PC-9 (cell line): Measurements from ENCODE around the gene MSI2. TPM values are rescaled to one million over a fixed set of nuclear protein-coding genes. Genes with fewer than 3 reads are reported as not detected.

ENCODE experiments used
- BruUV-seq: library from RNA; stranded (reverse); fragments of 400-500 nt; replicated peaks from 2 replicates; lab custom pipeline; 2021; lab: Mats Ljungman, UMichigan
- CTCF ChIA-PET: fragments of 300-600 bp; sonication (Branson Sonifier 250); formaldehyde crosslinking; loops from one replicate; lab custom pipeline; 2022; ENCODE audit warnings: antibody characterized with exemption; lab: Charles Lee
- POLR2A ChIA-PET: fragments of 300-600 bp; sonication (Branson Sonifier 250); formaldehyde crosslinking; loops from one replicate; lab custom pipeline; 2022; ENCODE audit warnings: antibody characterized with exemption; ENCODE audit not compliant: unreplicated experiment; lab: Charles Lee
- DNase-seq, 2 experiments: peaks; one replicate each; pipeline versions ENCODE4 v3.0.0 to v3.0.0-alpha.2; 2015 to 2022; ENCODE audit warnings: mixed read lengths in 1 of 2
- H2AFZ ChIP-seq: fragments of 200-600 bp; sonication (generic); 2 replicates; pipeline ENCODE4 v1.8.1; 2017; ENCODE audit warnings: antibody characterized with exemption
- H3F3A ChIP-seq: fragments of 200-600 bp; sonication (generic); 2 replicates; pipeline ENCODE4 v1.8.1; 2017; ENCODE audit warnings: antibody characterized with exemption, mild to moderate bottlenecking, low read depth; ENCODE audit not compliant: insufficient read depth
- H3K27ac ChIP-seq: fragments of 200-600 bp; sonication (generic); 2 replicates; pipeline ENCODE4 v1.6.1; 2016; ENCODE audit warnings: mixed run types
- H3K27me3 ChIP-seq: fragments of 200-600 bp; sonication (generic); 2 replicates; pipeline ENCODE4 v1.6.1; 2016; ENCODE audit warnings: low read depth, mixed run types; ENCODE audit not compliant: insufficient read depth
- H3K36me3 ChIP-seq: fragments of 200-600 bp; sonication (generic); 2 replicates; pipeline ENCODE4 v1.6.1; 2016; ENCODE audit warnings: low read depth, mixed run types
- H3K4me1 ChIP-seq: fragments of 200-600 bp; sonication (generic); replicated peaks from 2 replicates; pipeline ENCODE4 v1.6.1; 2016; ENCODE audit warnings: mixed run types; ENCODE audit not compliant: insufficient read depth
- H3K4me2 ChIP-seq: fragments of 200-600 bp; sonication (generic); 2 replicates; pipeline ENCODE4 v1.6.1; 2017; ENCODE audit warnings: mixed run types
- H3K4me3 ChIP-seq: fragments of 200-600 bp; sonication (generic); 2 replicates; pipeline ENCODE4 v1.6.1; 2016; ENCODE audit warnings: mixed run types
- H3K79me2 ChIP-seq: fragments of 200-600 bp; sonication (generic); 2 replicates; pipeline ENCODE4 v1.6.1; 2017; ENCODE audit warnings: low read depth, mixed run types
- H3K9me2 ChIP-seq: fragments of 200-600 bp; sonication (generic); 2 replicates; pipeline ENCODE4 v1.8.1; 2017; ENCODE audit warnings: mild to moderate bottlenecking; ENCODE audit not compliant: insufficient read depth
- H3K9me3 ChIP-seq: fragments of 200-600 bp; sonication (generic); 2 replicates; pipeline ENCODE4 v1.8.1; 2016; ENCODE audit warnings: low read depth; ENCODE audit not compliant: insufficient read depth
- H4K20me1 ChIP-seq: fragments of 200-600 bp; sonication (generic); 2 replicates; pipeline ENCODE4 v1.8.1; 2017; ENCODE audit not compliant: insufficient read depth
- CTCF ChIP-seq: fragments of 200-600 bp; sonication (generic); conservative IDR thresholded peaks from 2 replicates; pipeline ENCODE4 v1.6.1; 2017; ENCODE audit warnings: mixed run types, antibody characterized with exemption, mild to moderate bottlenecking, moderate library complexity
- EZH2 ChIP-seq: fragments of 200-600 bp; sonication (generic); IDR thresholded peaks from 2 replicates; pipeline ENCODE4 v1.8.0; 2017; ENCODE audit warnings: antibody characterized with exemption, low read depth
- intact Hi-C: fragments of 100-400 bp; cut with micrococcal nuclease; formaldehyde crosslinking; loops from one replicate; pipeline ENCODE4 v1.10.0; 2022; ENCODE audit not compliant: unreplicated experiment
- total RNA-seq: library from RNA; stranded (reverse); gene quantifications from 2 replicates; pipeline ENCODE4 v1.2.3, GENCODE V29; 2021

MSI2 gene
- total RNA-seq, 1 experiment from 2014 or later, result 15.7 TPM

DNA sequence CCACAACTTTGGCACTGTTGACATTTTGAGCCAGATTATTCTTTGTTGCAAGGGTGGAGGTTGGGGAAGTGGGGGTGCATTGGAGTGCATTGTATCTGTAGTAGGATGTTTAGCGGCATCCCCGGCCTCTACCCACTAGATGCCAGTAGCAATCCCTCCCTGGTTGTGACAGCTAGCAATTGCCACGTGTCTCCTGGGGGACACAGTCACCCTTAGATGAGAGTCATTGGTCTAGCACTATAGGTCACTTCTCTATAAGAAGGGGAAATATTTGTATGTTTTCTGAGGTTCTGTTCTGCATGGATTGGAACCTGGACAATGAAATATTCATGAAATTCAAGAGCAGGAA is 32.4 kb downstream of the MSI2 start:
- TF ChIP-seq EZH2, result no peak
- no peak for TF ChIP-seq CTCF
- no peak overlapping the region for H3K4me3 ChIP-seq
- peaks cover 56% of the 10 kb centered on the region; the same call in 1 of the 2 replicates for H3K27me3 ChIP-seq
- H3K9me3 ChIP-seq, result no peaks in the 10 kb centered on the region
- no peak overlapping the region for H3K27ac ChIP-seq
- no peaks in the 10 kb centered on the region for H4K20me1 ChIP-seq
- intact Hi-C loops, result no loop called here
- no peaks in the 10 kb centered on the region for H3K4me1 ChIP-seq
- H3K9me2 ChIP-seq, result no peaks in the 10 kb centered on the region
- no peak for DNase-seq
- CTCF ChIA-PET, result no interaction called here
- H3K36me3 ChIP-seq, result no peaks in the 10 kb centered on the region
- no peak overlapping the region for H3K4me2 ChIP-seq
- H3F3A ChIP-seq, result no peaks in the 10 kb centered on the region
- BruUV-seq, result no TSS peak
- H2AFZ ChIP-seq, result no peak overlapping the region
- POLR2A ChIA-PET, result no interaction called here
- H3K79me2 ChIP-seq, result no peaks in the 10 kb centered on the region

DNA sequence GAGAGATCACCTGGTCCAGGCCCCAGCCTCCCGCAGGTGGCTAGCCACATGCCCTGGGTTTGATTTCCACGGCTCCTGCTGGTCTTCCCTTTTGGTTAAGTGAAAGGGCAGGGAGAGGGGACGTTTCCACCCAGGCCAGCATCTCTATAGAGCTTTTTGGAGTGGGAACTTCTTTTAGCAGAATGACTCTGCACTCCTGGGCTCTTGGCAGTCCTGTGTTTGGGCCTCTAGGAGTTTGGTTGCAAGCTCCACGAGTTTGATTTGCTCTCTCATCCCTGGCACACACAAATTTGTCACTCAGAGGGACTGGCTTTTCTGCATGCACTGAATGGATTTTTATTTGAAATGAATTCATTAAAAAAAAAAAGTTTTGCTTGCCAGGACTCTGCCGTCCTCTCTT is 32.8 kb downstream of the MSI2 start:
- Histone ChIP-seq H3K27ac (no peak overlapping the region), H3K4me1 (no peaks in the 10 kb centered on the region), H3F3A (no peaks in the 10 kb centered on the region), H3K9me2 (no peaks in the 10 kb centered on the region), H4K20me1 (no peaks in the 10 kb centered on the region), H3K4me3 (no peak overlapping the region), H3K9me3 (no peaks in the 10 kb centered on the region), H3K4me2 (no peak overlapping the region), H3K27me3 (peaks cover 56% of the 10 kb centered on the region; the same call in 1 of the 2 replicates), H3K36me3 (no peaks in the 10 kb centered on the region), H3K79me2 (no peaks in the 10 kb centered on the region), H2AFZ (no peak overlapping the region)
- TF ChIP-seq CTCF, result no peak
- no peak for TF ChIP-seq EZH2
- POLR2A ChIA-PET, result no interaction called here
- no peak for DNase-seq
- BruUV-seq, result no TSS peak
- intact Hi-C loops, result no loop called here
- CTCF ChIA-PET, result interaction anchor here (0.6 kb wide), 1 partner anchor 79 kb away, joined by 8 read pairs; no protein-coding TSS in a partner anchor

DNA sequence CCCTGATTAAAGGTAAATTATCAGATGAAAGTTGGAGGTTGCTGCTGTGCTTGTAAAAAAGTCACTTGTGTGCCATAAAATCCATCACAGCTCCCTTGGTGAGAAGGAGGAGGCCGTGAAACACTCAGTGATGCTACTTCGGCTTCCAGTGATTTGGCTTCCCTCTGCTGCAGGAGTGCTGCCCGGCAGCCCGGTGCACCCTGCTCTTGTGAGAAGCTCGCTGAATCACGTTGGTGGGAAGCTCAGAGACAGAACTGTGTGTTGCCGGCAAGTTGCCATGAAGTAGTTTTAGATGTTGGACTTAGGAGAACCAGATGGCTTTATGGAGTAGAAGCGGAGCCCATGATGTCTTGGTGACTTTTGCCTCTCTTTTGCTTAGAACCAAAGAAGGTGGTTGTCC is 33.3 kb downstream of the MSI2 start:
- Histone ChIP-seq H3K27me3 (peaks cover 56% of the 10 kb centered on the region; the same call in 1 of the 2 replicates), H3K4me1 (no peaks in the 10 kb centered on the region), H3K79me2 (no peaks in the 10 kb centered on the region), H3K36me3 (no peaks in the 10 kb centered on the region), H3F3A (no peaks in the 10 kb centered on the region), H3K4me3 (no peak overlapping the region), H3K27ac (no peak overlapping the region), H2AFZ (no peak overlapping the region), H3K9me3 (no peaks in the 10 kb centered on the region), H4K20me1 (no peaks in the 10 kb centered on the region), H3K4me2 (no peak overlapping the region), H3K9me2 (no peaks in the 10 kb centered on the region)
- intact Hi-C loops, result no loop called here
- BruUV-seq, result no TSS peak
- CTCF ChIA-PET, result interaction anchor here (0.6 kb wide), 1 partner anchor 79 kb away, joined by 8 read pairs; no protein-coding TSS in a partner anchor
- POLR2A ChIA-PET, result no interaction called here
- no peak for TF ChIP-seq CTCF
- no peak for TF ChIP-seq EZH2
- DNase-seq, result no peak
